NT2/D1 (cell line): ENCODE measurements around the gene ZNF211.
A peak's percentile ranks its signal among the peaks of the same experiment; 100 is the strongest.

Experiments used
- DNase-seq: peaks from one replicate; pipeline ENCODE4 v3.0.0-alpha.2; 2011; ENCODE audit warnings: low read depth, low spot score
- H3K27me3 ChIP-seq: 2 replicates; pipeline ENCODE4 v1.6.0; 2011; ENCODE audit warnings: mild to moderate bottlenecking; ENCODE audit not compliant: insufficient read length, insufficient read depth
- H3K36me3 ChIP-seq: 2 replicates; pipeline ENCODE4 v1.6.1; 2011; ENCODE audit warnings: mild to moderate bottlenecking, low read length, mixed read lengths; ENCODE audit not compliant: insufficient read depth, insufficient read length
- H3K4me1 ChIP-seq: 2 replicates; pipeline ENCODE4 v1.5.1; 2011; ENCODE audit not compliant: insufficient read depth, insufficient read length
- H3K4me3 ChIP-seq: 2 replicates; pipeline ENCODE4 v1.5.1; 2011; ENCODE audit warnings: low read depth; ENCODE audit not compliant: insufficient read length
- H3K9ac ChIP-seq: 2 replicates; pipeline ENCODE4 v1.6.0; 2011; ENCODE audit warnings: low read depth; ENCODE audit not compliant: insufficient read length
- H3K9me3 ChIP-seq: 2 replicates; pipeline ENCODE4 v1.5.1; 2011; ENCODE audit warnings: mild to moderate bottlenecking, low read length; ENCODE audit not compliant: insufficient read depth
- SUZ12 ChIP-seq: IDR thresholded peaks from 2 replicates; pipeline ENCODE4 v1.6.1; 2011; ENCODE audit not compliant: insufficient read length, insufficient read depth; ENCODE audit errors: extremely low read depth
- YY1 ChIP-seq: IDR thresholded peaks from 2 replicates; pipeline ENCODE4 v1.6.1; 2011; ENCODE audit not compliant: insufficient read length, insufficient read depth
- ZNF274 ChIP-seq: IDR thresholded peaks from 2 replicates; pipeline ENCODE4 v1.6.1; 2011; ENCODE audit warnings: mild to moderate bottlenecking, low read depth, low read length

The ZNF211 gene

DNA sequence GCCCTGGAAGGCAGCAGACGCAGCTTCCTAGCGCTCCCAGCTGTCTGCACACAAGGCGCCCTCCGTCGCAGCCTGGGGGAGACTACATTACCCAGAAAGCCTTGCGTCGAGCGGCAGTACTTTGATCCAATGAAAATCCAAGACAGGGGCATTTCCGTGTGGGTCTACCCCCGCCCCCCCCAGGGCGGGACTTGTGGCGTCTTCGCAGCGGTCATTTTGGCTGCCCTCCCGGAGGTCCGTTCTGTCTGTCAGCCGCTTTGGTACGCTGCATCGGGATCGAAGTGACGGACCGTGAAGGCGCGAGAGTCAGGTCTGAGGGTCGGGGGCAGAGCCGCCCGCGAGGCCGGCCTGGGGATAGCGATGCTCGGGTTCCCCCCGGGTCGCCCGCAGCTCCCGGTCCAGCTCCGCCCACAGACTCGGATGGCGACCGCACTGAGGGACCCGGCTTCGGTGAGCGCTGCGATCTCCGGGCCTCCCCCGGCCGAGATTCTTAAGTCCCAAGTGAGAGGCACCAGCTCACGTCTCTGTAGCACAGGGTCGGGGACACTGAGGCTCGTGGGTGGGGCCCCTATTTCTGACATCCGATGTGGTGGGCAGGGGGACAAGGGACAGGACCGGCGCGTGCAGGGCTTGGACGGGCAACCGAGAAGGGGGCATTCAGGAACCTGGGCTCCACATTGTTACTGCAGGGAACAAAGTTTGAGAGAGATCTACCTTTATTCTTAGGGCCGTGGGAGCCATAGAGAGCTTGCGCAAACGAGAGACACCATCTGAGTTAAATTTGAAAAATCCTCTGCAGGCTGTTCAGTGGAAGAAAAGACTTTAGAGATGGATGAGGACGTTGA lies at the start of gene ZNF211:
Gene ZNF211, plus strand, starts transcription at position 182 of the 845 bp plus-strand sequence. Its CDS starts 179 bp downstream, at position 361.
- Histone ChIP-seq H3K4me3 (peak within 1 kb of the TSS; percentile 84), H3K36me3 (peaks cover 27% of the 10 kb centered on the region), H3K27me3 (no peaks in the 10 kb centered on the region), H3K9me3 (peaks cover 22% of the 10 kb centered on the region), H3K9ac (peak within 1 kb of the TSS; percentile 85), H3K4me1 (peaks cover 2% of the 10 kb centered on the region)
- peak; percentile 83 for DNase-seq
- TF ChIP-seq YY1: no peak
- TF ChIP-seq SUZ12: no peak
- TF ChIP-seq ZNF274: no peak

DNA sequence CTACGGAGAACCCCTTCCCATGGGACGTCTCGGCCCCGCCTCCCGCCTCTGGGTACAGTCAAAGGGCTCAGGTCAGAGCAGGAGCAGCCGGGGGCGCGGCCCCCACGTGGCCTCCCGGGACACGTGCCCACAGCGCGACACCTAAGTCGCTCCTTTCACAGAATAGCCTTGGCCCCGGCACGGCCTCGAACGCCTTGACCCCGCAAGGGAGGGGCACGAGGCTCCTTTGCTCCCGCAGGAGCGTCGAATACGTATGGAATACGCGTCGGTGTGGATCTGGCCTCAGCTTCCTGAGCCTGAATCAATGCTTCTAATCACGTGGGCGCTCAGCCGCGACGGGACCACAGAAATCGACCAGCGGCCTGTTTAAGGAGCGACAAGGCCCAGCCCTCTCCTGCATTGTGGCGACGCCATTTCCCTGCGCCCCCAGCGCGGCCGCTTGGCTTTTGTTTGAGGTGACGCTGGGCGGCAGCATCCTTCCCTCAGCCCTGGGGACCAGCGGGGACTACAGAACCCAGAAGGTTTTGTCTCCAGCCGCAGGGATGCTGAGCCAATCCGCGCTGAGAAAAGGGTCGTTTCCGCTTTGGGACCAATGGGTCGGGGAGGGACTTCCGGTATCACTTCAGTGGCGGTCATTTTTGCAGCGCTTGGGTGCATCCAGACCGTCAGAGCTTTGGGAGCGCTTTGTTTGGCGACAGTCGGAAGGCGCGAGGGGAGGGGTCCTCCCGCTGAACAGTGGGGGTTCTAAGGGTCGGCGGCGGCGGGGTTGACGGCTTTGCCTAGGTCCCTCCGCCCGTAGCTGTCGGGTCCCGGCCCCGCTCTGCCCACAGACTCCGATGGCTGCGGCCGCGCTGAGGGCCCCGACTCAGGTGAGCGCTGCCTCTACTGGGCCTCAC lies 49.2 kb upstream of the ZNF211 start, which contains the start of gene ZIK1:
Gene ZIK1, plus strand, starts transcription at position 625 of the 896 bp plus-strand sequence. Its CDS starts 212 bp downstream, at position 837.
- Histone ChIP-seq H3K9ac (peak within 1 kb of the TSS; percentile 93), H3K27me3 (no peaks in the 10 kb centered on the region), H3K4me3 (peak within 1 kb of the TSS; percentile 88), H3K36me3 (peaks cover 40% of the 10 kb centered on the region), H3K4me1 (no peaks in the 10 kb centered on the region), H3K9me3 (peaks cover 34% of the 10 kb centered on the region; the same call in 1 of the 2 replicates)
- peak; percentile 90 for DNase-seq
- no peak for TF ChIP-seq SUZ12
- peak; percentile 49 for TF ChIP-seq YY1
- TF ChIP-seq ZNF274: no peak

DNA sequence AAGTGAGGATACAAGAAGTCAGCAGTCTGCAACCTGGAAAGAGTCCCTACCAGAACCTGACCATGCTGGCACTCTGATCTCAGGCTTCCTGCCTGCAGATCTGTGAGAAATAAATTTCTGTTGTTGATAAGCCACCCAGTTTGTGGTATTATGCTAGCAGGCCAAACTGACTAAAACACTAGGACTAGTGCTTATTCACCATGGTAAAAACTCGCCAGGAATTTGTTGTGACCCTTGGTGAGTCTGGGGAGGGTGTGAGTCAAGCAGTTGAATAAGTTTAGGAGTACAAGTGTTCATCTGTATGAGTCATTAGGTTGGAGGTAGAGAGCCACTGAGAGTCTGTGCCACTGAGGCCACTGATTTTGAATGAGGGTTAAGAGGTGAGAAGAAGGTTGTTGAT lies 45.4 kb upstream of the ZNF211 start:
- H3K9me3 ChIP-seq: peaks cover 55% of the 10 kb centered on the region
- H3K4me1 ChIP-seq: no peaks in the 10 kb centered on the region
- DNase-seq: no peak
- H3K36me3 ChIP-seq: peaks cover 77% of the 10 kb centered on the region
- no peak for TF ChIP-seq ZNF274
- no peak for TF ChIP-seq SUZ12
- no peak for TF ChIP-seq YY1
- no peak overlapping the region for H3K9ac ChIP-seq
- no peak overlapping the region for H3K4me3 ChIP-seq
- H3K27me3 ChIP-seq: no peaks in the 10 kb centered on the region

DNA sequence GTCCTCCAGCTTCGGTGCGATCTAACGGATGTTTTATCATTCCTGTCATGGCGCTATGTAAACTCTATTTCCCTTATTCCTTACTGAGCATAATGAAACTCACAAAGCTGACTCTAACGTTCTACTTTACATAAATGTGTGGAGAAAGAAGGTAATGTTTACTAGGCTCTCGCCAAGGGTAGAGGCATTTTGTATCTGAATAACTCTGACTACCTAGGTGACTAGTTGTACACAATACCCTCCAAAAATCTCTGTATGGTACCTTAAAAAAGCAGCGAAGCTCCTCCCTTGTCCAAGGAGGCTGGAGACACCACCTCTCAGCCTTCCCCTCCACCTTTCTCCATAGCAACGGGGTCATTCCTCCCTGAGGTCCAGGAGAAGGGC lies 33.6 kb upstream of the ZNF211 start:
- H3K4me3 ChIP-seq: no peak overlapping the region
- no peaks in the 10 kb centered on the region for H3K27me3 ChIP-seq
- no peak overlapping the region for H3K9ac ChIP-seq
- no peaks in the 10 kb centered on the region for H3K4me1 ChIP-seq
- TF ChIP-seq SUZ12 (no peak), ZNF274 (no peak), YY1 (no peak)
- H3K36me3 ChIP-seq: peaks cover 25% of the 10 kb centered on the region
- DNase-seq: no peak
- no peaks in the 10 kb centered on the region for H3K9me3 ChIP-seq

DNA sequence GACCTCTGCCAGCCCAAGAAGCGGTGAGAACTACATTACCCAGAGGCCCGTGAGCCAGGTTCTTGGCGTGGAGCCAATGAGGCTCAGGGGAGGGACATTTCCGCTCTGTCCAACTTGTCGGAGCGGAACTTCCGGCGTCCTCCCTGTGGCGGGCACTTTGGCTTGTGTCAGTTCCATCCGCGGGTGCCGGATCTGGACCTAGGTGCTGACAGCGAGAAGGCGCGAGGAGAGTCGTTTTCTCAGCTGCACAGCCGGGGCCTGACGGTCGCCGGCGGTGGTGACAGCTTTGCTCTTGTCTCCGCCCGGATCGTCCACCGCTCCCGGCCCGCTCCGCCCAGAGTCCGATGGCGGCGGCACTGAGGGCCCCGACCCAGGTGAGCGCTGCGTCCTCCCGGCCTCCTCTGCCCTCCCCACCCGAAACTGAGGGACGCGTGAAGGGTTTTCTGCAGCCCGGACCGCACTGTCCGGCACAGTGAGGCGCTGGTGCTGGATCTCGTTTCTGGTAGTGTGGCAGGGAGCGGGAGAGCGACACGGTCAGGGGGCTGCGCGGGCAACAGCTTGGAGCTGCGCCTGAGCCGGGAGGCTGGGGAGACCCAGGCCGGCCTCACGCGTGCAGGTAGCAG lies 33.1 kb upstream of the ZNF211 start, which contains the start of gene ZNF530:
Gene ZNF530, plus strand, starts transcription at position 125 of the 623 bp plus-strand sequence. CDS start 4,461 bp downstream, outside the sequence.
- Histone ChIP-seq H3K4me3 (peak within 1 kb of the TSS; percentile 89), H3K27me3 (no peaks in the 10 kb centered on the region), H3K36me3 (peaks cover 30% of the 10 kb centered on the region), H3K9me3 (no peaks in the 10 kb centered on the region), H3K9ac (peak within 1 kb of the TSS; percentile 89), H3K4me1 (no peaks in the 10 kb centered on the region)
- no peak for TF ChIP-seq ZNF274
- TF ChIP-seq SUZ12: no peak
- TF ChIP-seq YY1: no peak
- peak; percentile 78 for DNase-seq

DNA sequence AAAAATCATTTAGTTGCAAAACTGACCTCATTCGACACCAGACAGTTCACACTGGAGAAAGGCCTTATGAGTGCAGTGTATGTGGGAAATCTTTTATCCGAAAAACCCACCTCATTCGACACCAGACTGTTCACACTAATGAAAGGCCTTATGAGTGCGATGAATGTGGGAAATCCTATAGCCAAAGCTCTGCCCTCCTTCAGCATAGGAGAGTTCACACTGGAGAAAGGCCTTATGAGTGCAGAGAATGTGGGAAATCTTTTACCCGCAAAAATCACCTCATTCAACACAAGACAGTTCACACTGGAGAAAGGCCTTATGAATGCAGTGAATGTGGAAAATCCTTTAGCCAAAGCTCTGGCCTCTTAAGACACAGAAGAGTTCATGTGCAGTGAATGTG lies 26.0 kb upstream of the ZNF211 start:
- DNase-seq: no peak

More for the DNA sequence above, 26.0 kb upstream of the ZNF211 start:
- H3K27me3 ChIP-seq: no peaks in the 10 kb centered on the region
- no peak overlapping the region for H3K4me3 ChIP-seq
- no peaks in the 10 kb centered on the region for H3K4me1 ChIP-seq
- TF ChIP-seq SUZ12 (no peak), YY1 (no peak), ZNF274 (no peak)
- H3K36me3 ChIP-seq: peaks cover 60% of the 10 kb centered on the region
- H3K9ac ChIP-seq: no peak overlapping the region
- H3K9me3 ChIP-seq: no peaks in the 10 kb centered on the region
